ENCODE data around the gene NBPF1. TPM values are rescaled to one million over a fixed set of nuclear protein-coding genes. Genes with fewer than 3 reads are reported as not detected.

NBPF1 gene
- total and polyA plus RNA-seq, 9 of the 15 experiments (the other 6 are each of a cell fraction or from before 2014, with no cell fraction given): 5.2 to 42.6 (median 24.1) TPM

- TF ChIP-seq DLX4 (CRISPR knock-in tag; IDR thresholded peaks at IDR 0.05) (no peak), FOXA1 (IDR thresholded peaks at IDR 0.05; ENCODE audit: borderline replicate concordance) (no peak), RUNX1 (IDR thresholded peaks at IDR 0.05; ENCODE audit: low read depth) (no peak), POLR3A (IDR thresholded peaks at IDR 0.05; ENCODE audit: borderline replicate concordance, extremely low read depth, insufficient read depth, insufficient read length) (no peak), RBM22 (IDR thresholded peaks at IDR 0.05; ENCODE audit: low read depth, low read length, poor library complexity, severe bottlenecking) (no peak), ZNF282 (CRISPR knock-in tag; IDR thresholded peaks at IDR 0.05) (no peak), MCM3 (IDR thresholded peaks at IDR 0.05) (no peak), ZNF384 (IDR thresholded peaks at IDR 0.05; ENCODE audit: low read depth, low read length) (no peak; the same call in 1 of the 2 replicates), ZNF766 (CRISPR knock-in tag; conservative IDR thresholded peaks at IDR 0.05) (no peak), THRA (IDR thresholded peaks at IDR 0.05) (no peak), GABPB2 (CRISPR knock-in tag; conservative IDR thresholded peaks at IDR 0.05) (peak; percentile 90), NFE2L1 (tag; IDR thresholded peaks at IDR 0.05; ENCODE audit: borderline replicate concordance, low read depth) (no peak), CBX2 (IDR thresholded peaks at IDR 0.05; ENCODE audit: insufficient read depth, low read length, poor library complexity, severe bottlenecking) (no peak), NR0B1 (IDR thresholded peaks at IDR 0.05; ENCODE audit: partially characterized antibody) (no peak), ZNF561 (CRISPR knock-in tag; conservative IDR thresholded peaks at IDR 0.05) (peak; percentile 77; the same call in 1 of the 2 replicates), PCBP2 (IDR thresholded peaks at IDR 0.05; ENCODE audit: low read depth, low read length, poor library complexity, severe bottlenecking) (peak; percentile 71), MBD2 (IDR thresholded peaks at IDR 0.05; ENCODE audit: borderline replicate concordance, low read depth) (no peak), ZNF41 (CRISPR knock-in tag; conservative IDR thresholded peaks at IDR 0.05) (peak; percentile 82), SFPQ (IDR thresholded peaks at IDR 0.05; ENCODE audit: low read depth, low read length) (no peak)
- TF ChIP-seq, protein P1, sequence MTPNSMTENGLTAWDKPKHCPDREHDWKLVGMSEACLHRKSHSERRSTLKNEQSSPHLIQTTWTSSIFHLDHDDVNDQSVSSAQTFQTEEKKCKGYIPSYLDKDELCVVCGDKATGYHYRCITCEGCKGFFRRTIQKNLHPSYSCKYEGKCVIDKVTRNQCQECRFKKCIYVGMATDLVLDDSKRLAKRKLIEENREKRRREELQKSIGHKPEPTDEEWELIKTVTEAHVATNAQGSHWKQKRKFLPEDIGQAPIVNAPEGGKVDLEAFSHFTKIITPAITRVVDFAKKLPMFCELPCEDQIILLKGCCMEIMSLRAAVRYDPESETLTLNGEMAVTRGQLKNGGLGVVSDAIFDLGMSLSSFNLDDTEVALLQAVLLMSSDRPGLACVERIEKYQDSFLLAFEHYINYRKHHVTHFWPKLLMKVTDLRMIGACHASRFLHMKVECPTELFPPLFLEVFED (CRISPR knock-in tag; conservative IDR thresholded peaks at IDR 0.05): peak; percentile 82
Measured at GRCh38 chr1:16613185-16614147, at the start of gene NBPF1 (continued).
